Germinal center (tissue), 1 donor: ENCODE data around the gene OTOGL.
"Not testable (repeated sequence)": the region's sequence is repeated elsewhere in the genome, so short reads cannot be mapped to it uniquely, and the experiment has no call there.

Experiments
- DNase-seq: peaks from one replicate; pipeline ENCODE4 v3.0.0; 2012; ENCODE audit warnings: mixed read lengths, low spot score

The OTOGL gene

GRCh38 chr12:80188576-80188975 is 89.2 kb downstream of the OTOGL start:
- no peak for DNase-seq

DNA sequence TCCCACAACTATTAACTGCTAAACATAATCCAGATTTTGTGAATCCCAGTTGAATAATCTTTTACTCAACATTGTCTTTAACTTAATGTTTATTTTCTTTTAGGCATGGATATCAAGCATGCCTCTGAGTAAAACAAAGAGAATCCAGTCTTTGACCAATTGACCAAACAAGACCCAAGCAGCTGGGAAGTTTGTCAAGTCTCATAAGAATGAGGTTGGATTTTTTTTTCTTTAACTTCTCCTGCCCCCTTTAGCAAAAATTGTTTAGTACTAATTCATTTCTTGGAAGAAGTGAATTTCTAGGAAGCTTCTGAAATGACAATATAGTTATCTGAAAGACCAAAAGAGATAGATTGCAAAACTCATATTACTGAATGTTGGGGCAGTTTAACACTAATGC is 89.9 kb downstream of the OTOGL start:
- DNase-seq = no peak

- DNase-seq = no peak
Measured at GRCh38 chr12:80190001-80190400, 90.7 kb downstream of the OTOGL start.

- DNase-seq = no peak
Measured at GRCh38 chr12:80192087-80192486, 92.8 kb downstream of the OTOGL start.

DNA sequence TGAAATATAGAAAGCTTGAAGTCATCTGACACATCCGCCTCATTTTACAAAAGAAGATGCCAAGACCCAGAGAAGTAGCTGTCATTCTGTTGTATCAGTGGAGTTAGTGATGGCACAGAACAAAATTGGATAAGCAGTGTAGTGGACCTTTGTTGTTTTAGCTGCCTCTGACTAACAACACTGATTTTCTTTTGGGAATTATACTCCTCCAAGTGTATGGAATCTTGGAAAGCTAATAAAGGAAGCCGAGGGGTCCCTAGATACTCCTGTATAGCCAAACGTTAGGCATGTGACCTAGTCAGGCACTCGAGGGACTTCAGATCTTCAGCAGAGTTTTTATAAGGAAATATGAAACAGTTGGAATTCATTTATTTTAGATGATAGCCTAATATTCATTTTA is 94.5 kb downstream of the OTOGL start:
- DNase-seq = no peak

GRCh38 chr12:80195074-80195726 is 95.9 kb downstream of the OTOGL start:
- DNase-seq = no peak

- no peak for DNase-seq
Measured at GRCh38 chr12:80195737-80196136, 96.4 kb downstream of the OTOGL start.

DNA sequence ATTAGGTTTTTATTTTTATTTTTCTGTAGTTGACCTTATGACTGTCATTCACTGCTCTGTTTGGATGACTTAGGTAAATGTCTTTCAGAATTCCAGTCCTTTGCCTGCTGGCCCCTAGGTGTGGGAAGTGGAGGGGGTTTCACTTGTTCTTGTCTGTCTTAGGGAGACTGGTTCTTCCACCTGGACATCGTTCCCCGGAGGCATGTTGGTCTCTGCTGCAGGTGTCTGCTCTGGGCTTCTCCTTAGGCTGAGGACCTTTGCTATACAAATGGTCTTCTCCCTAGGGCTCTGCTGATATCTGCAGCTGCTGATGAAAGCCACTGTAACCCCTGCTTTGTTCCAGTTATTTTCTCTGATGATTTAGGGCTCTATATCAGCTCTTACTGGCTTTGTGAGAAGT is 97.1 kb downstream of the OTOGL start:
- DNase-seq = no peak

GRCh38 chr12:80198782-80199337 is 99.5 kb downstream of the OTOGL start:
- DNase-seq = no peak

DNA sequence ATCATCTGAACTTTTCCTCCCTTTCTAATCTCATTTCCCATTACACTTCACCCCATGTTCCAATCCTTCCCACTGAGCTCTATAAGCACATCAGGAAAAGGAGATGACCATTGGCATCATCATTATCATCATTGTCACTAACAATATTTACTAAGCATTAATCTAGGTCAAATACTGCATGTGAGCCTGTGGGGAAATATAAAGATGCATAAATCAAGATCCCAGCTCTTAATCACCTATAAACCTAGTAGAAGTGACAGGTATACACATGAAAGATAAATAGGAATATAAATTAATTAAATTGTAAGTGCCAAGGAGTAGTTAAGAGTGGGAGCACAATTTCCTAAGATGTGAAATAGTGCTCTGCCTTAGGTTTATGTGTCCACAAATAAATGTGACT is 100.6 kb downstream of the OTOGL start:
- DNase-seq = no peak

DNA sequence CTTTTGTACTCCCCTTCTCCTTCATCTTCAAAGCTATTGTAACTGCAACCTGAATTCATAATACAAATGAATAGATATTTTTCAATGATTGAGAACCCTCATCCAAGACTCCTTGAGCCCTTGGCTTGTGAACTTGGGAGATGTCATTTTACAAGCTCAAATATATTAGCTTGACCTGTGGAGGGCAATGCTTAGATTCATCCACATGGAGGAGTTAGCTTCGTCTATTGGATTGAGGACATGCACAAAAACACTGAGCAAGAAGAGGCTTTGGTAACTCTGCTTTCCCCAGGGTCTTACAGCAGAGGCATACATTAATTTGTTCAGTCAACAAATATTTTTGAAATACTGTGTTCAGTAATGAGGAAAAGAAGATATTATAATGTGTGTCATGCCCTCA is 101.1 kb downstream of the OTOGL start:
- no peak for DNase-seq

GRCh38 chr12:80201908-80202307 is 102.6 kb downstream of the OTOGL start:
- no peak for DNase-seq

DNA sequence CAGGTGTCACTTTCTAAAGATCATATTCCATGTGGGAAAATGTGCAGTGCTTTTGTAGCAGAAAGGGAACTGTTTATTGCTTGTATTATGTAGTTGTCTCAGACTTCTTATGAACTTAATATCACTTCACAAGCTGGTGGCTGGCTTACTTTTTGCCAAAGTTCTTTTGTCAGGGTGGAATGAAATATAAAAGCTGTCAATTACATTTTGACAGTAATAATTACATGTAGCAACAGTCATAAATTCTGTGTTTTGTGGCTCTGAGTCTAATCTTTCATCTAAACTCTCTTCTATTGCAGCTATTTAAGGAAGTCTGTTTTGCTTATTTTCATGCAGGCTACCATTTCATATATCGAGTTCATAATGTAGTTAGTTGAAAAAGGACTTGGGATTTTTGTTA is 106.6 kb downstream of the OTOGL start:
- DNase-seq = no peak

DNA sequence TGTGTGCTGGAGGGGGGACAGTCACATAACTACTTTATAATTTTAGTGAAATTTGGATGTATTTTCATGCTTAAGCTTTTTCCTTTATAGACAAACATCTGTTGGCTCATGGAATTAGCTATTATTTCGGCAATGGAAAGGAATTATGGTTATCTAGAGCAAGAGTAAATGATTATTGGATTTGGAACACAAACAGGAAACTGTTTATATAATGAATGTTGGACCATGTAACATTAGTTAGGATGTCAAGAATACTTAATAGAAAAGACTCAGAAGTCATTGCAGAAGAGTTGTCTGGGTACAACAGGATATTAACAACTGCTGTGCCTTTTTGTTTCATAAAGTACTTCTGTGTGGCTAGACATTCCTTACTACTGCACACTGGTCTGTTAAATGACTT is 108.7 kb downstream of the OTOGL start:
- DNase-seq = no peak

- DNase-seq = no peak
Measured at GRCh38 chr12:80211671-80212070, 112.3 kb downstream of the OTOGL start.

DNA sequence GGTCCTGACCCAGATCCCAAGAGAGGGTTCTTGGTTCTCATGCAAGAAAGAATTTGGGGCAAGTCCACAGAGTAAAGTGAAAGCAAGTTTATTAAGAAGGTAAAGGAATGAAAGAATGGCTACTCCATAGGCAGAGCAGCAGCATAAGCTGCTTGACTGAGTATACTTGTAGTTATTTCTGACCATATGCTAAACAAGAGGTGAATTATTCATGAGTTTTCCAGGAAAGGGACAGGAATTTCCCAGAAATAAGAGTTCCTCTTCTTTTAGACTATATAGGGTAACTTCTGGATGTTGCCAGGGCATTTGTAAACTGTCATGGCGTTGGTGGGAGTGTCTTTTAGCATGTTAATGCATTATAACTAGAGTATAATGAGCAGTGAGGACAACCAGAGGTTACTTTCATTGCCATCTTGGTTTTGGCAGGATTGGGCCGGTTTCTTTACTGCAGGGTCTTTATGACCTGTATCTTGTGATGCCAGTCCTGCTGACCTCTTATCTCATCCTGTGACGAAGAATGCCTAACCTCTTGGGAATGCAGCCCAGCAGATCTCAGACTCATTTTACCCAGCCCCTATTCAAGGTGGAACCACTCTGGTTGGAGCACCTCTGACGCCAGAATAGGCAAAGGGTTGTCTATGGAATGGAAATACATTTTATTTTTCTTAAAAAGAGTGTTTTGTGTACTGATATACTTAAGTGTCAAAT is 113.8 kb downstream of the OTOGL start:
- no peak for DNase-seq

DNA sequence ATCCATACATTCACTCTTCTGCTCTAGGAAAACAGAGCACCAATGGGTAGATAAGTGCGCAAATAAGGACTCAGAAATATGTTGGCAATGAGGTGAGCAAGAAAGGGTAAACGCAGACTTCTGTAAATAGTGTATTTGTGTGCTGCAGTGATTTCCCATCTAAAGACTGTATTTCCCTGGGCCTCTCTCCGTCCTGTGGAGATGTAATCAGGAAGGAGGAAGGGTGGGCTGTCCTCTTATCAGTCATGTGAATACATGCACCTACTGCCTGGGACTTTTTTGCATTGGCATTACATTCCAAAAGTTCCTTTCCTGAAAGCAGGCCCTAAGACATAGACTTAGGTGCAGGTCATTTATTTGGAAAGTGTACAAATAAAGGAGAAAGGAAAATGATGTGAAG is 114.5 kb downstream of the OTOGL start:
- no peak for DNase-seq

GRCh38 chr12:80217011-80217535 is 117.7 kb downstream of the OTOGL start:
- DNase-seq = no peak

GRCh38 chr12:80218925-80219324 is 119.6 kb downstream of the OTOGL start:
- DNase-seq = not testable (repeated sequence)

DNA sequence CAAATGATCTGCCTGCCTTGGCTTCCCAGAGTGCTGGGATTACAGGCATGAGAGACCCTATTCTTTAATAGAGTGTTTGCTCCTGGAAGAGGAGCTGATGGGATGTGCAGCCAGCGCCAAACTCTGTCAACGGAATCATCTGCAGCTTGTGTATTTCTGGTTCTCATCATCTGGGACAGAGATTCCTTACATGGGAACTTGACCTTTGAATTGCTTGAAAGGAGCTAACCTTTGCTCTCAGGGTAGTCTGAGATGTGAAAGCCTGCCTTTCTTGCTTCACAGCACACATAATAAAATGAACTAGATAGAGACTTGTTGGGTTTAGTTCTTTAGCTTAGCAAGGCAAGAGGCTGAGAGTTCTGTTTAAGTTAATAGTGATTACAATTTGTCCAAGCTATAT is 120.0 kb downstream of the OTOGL start:
- no peak for DNase-seq

- no peak for DNase-seq
Measured at GRCh38 chr12:80222261-80222660, 122.9 kb downstream of the OTOGL start.

DNA sequence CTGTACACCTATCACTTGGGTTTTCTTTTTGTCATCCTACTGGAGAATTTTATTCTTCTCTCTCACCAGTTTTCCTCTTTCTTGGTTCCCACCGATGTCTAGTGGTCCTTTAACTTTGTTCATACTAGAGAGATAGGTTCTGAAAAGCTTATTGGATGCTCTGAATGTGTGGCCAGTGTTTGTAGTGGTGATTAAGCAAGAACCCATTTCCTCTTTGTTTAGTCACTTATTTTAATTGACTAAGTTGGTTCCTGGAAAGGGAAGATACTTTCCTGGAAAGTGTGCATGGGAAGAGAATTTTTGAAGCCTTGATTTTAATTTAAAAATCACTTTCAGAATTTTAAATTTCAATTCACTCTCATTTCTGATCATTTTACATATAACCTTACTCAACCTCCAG is 127.2 kb downstream of the OTOGL start:
- DNase-seq = no peak

GRCh38 chr12:80227904-80228303 is 128.6 kb downstream of the OTOGL start:
- DNase-seq = not testable (repeated sequence)
